Adipose tissue (tissue), 3 donors: ENCODE results near the gene ADGRG7. TPM values are rescaled to one million over a fixed set of nuclear protein-coding genes. Genes with fewer than 3 reads are reported as not detected.

Source experiments
- H3K27ac ChIP-seq: one replicate; pipeline ENCODE4 v1.5.1; 2013; ENCODE audit warnings: low read depth, low read length
- WGBS, 3 donors: extraction: QIAGEN DNeasy Blood & Tissue Kit; methylation state at CpG; one replicate each; pipeline ENCODE4 v1.1.7; 2013; 5-methylcytosine and 5-hydroxymethylcytosine counted together
- polyA plus RNA-seq, 3 donors: library from polyadenylated mRNA; stranded (reverse); fragments of 200-250 nt; gene quantifications; one replicate each; pipeline ENCODE4 v1.2.3, GENCODE V29; 2013
- donor health status: healthy with polysubstance abuse.
- donor health status: Bipolar disorder and iron deficiency.
- donor health status: healthy.

The ADGRG7 gene
- polyA plus RNA-seq, 3 donors = not detected

DNA sequence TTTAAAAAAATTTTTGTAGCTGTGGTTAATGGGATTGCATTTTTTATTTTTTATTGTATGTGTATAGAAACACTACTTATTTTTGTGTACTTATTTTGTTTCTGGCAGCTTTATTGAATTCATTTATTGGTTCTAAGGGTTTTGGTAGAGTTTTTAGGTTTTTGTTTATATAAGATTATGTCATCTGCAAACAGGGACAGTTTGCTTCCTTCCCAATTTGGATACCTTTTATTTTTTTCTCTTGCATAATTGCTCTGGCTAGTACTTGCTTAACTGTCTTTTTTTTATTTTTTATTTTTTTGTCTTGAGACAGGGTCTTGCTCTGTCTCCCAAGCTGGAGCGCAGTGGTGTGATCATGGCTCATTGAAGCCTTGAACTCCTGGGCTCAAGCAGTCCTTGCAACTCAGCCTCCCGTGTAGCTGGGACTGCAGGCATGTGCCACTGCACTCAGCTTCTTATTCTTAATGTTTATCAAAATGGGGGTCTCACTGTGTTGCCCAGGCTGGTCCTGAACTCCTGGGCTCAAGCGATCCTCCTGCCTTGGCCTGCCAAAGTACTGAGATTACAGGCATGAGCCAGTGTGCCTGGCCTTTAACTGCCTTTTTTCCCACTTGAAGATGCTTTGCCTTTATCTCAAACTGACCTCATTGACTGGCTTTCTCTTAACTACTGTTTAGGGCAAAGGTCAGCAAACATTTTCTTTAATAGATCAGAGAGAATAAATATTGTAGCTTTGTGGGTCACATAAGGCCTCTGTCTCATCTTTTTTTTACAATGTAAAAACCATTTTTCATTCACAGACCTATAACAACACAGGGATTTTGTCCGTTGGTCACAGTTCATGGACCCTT, 108.5 kb downstream of the ADGRG7 start:
- 84 to 93% (median 89%) methylated on average over 4 of the region's 4 CpGs for WGBS, 3 donors
- no peak overlapping the region for H3K27ac ChIP-seq

DNA sequence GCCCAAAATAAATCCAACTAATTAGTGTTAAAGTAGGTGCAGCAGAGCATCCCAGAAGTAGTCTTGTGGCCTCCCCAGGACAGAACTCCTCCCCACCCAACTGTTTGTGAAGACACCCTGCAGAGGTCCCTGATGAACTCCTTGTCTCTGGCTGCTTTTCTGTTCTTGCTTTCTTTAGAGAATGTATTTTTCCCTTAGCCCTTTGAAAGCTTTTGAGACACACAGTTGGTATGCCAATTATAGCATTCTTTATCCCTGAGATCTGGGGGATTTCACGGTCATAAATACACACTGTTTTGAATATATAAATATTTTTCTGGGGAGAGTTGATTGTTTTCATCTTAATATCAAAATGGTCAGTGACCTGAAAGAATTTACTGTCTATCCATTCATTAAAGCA, 109.7 kb downstream of the ADGRG7 start:
- H3K27ac ChIP-seq = no peak overlapping the region
- 24 to 64% (median 58%) methylated on average over 1 of the region's 1 CpG for WGBS, 3 donors

DNA sequence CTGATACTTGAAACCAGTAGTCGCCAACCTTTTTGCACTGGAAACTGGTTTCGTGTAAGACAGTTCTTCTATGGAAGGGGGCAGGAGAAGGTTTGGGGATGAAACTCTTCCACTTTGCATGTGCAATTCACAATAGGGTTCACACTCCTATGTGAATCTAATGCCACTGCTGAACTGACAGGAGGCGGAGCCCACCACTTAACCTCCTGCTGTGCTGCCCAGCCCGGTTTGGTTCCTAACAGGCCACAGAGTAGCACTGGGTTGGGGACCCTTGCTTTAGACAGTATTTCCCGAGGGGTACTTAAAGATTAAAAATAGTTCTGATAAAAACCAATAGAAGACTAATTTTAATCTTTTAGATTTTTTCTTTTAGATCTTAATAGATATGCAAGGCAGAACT, 111.0 kb downstream of the ADGRG7 start:
- WGBS, 3 donors = 76 to 85% (median 84%) methylated on average over 5 of the region's 5 CpGs
- H3K27ac ChIP-seq = no peak overlapping the region

DNA sequence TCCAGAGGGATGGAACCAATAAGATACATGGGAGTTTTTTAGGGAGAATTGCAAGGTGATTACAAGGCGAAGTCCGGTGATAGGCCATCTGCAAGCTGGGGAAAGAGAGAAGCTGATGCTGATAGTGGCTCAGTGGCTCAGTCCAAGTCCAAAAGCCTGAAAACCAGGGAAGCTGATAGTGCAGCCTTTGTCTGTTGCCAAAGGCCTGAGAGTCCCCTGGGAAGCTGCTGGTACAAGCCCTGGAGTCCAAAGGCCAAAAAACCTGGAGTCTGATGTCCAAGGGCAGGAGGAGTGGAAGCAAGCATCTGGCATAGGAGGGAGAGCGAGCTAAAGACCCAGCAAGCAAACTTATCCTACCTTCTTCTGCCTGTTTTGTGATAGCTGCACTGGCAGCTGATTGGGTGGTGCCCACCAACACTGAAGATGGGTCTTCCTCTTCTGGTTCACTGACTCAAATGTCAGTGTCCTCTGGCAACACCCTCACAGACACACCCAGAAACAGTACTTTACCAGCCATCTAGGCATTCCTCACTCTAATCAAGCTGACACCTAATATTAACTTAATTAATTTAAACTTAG, 116.6 kb downstream of the ADGRG7 start:
- WGBS, 3 donors = 89 to 98% (median 96%) methylated on average over 3 of the region's 3 CpGs
- no peak overlapping the region for H3K27ac ChIP-seq

DNA sequence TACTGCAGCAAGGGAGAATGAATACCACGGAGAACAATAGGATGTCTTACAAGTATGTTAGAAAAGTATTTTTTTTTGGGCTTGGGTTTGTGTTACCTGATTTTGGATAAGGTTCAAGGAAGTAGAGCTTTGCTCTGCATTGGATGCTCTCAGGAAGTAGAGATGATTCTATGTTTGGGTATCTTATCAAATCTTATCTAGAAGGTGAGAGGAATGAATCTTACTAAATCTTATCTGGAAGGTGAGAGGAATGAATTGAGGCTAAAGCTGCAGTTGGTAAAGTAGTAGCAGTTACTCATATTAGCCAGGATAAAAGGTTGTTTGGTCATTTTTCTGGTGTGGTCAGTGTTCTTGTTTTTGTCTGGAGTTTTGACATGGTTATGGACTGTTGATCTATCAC, 117.3 kb downstream of the ADGRG7 start:
- 78 to 95% (median 91%) methylated on average over 1 of the region's 1 CpG for WGBS, 3 donors
- no peak overlapping the region for H3K27ac ChIP-seq

DNA sequence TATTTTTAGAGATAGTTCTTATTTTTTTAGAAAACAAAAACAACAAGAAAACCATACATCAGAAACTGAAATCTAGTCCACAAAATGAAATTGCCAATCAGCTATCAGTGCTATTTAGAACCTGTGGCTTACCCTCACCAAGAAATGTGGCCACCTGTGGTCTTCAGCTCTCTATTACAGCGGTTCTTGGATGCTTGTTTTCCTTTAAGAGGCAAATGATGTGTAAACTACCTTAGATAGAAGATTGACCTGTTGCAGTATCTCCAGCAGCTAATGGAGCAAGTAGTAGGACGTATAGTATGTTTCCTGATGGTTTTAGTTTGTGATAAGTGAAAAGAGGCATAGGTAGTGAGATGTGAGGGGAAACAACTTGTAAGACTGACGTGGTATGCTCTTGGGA, 121.1 kb downstream of the ADGRG7 start:
- H3K27ac ChIP-seq = no peak overlapping the region
- WGBS, 3 donors = 68 to 78% (median 69%) methylated on average over 3 of the region's 3 CpGs

DNA sequence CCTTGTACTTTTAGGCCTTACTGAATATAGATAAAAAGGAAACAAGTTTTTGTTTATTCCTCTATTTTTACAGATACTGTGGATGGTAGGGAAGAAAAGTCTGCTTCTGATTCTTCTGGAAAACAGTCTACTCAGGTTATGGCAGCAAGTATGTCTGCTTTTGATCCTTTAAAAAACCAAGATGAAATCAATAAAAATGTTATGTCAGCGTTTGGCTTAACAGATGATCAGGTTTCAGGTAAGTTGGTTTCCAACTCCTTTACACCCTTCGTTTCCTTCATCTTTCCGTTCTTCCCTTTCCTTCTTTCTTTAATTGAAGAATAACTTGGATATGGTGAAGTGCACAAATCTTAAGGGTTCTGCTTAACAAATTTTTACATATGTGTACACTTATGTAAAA, 123.0 kb downstream of the ADGRG7 start:
- no peak overlapping the region for H3K27ac ChIP-seq
- 77 to 93% (median 90%) methylated on average over 3 of the region's 3 CpGs for WGBS, 3 donors

DNA sequence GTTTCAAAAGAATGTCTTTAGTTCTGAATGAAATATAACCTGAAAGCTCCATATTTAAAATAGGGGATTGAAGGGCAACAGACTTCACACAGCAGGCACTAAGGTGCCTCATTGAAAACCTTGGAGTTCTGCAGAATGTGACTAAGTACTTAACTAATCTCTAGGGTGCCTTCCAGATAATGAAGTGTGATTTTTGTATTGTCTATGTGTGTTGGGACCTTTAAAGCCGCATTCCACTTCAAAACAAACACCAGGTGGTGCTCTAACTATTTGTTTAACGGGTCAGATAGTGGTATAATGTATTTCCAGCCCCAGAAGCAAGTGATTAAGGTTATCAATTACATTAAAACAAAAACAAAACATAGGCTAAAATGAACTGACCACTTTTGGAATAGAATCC, 127.9 kb downstream of the ADGRG7 start:
- no peak overlapping the region for H3K27ac ChIP-seq
- 18 to 52% (median 45%) methylated on average over 2 of the region's 2 CpGs for WGBS, 3 donors

DNA sequence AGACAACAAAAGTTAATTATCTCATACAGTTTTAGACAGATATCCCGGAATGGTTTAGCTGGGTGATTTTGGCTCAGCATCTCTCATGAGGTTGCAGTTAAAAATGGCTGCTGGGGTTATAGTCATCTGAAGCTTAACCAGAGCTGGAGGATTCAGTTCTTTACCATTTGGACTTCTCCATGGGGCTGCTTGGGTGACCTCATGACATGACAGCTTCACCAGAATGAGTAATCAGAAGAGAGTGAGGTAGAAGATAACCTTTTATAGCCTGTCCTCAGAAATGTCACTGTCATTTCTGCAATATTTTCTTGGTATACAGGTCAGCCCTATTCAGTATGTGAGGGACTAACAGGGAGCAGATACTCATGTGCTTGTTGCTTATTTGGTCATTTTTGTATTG, 130.8 kb downstream of the ADGRG7 start:
- no peak overlapping the region for H3K27ac ChIP-seq
- WGBS, 3 donors = 84 to 96% (median 88%) methylated on average over 1 of the region's 1 CpG

DNA sequence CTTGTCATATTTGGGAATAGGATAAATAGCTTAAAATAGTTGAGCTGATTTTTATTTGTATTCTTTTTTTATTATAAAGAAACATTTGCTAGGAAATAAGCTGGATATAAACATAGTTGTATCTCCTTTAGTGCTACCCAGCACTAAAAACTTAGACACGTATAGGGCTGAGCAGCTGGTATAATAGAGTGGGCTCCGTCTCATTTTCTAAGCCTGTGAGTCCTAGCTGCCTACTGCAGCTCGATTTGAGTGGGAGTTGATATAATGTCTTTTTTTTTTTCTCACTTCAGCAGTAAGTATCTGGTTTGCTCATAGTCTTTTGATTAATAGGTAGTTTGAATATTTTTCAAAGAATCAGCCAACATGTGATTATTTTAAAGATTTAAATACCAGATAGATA, 134.1 kb downstream of the ADGRG7 start:
- 87 to 90% (median 89%) methylated on average over 3 of the region's 3 CpGs for WGBS, 3 donors
- H3K27ac ChIP-seq = no peak overlapping the region

DNA sequence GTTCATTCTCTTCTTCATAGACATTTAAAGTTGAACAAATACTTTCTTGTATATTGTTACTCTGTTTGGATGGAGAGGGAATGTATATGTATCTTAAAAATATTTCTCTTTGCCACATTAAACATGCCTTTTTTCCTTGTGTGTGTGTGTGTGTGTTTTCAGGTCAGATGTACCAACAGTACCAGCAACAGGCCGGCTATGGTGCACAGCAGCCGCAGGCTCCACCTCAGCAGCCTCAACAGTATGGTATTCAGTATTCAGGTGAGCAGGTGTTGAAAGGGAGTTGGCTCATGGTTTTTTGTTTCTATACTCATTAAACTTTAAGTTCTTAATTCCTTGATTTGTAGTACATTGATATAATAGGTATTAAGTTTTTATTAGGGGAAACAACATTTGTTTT, 135.3 kb downstream of the ADGRG7 start:
- H3K27ac ChIP-seq = no peak overlapping the region
- 95 to 100% (median 98%) methylated on average over 2 of the region's 2 CpGs for WGBS, 3 donors

Other genes with a start within 250 kb of the ADGRG7 start
- gene TOMM70, start 208.5 kb upstream of the ADGRG7 start, polyA plus RNA-seq = 10 to 100 TPM; 17.3 to 27.0 (median 23.5) TPM
- gene LNP1, start 208.1 kb upstream of the ADGRG7 start, polyA plus RNA-seq = 1 to 10 TPM; 1.2 to 5.1 (median 1.3) TPM
- 10 to 100 TPM; 18.1 to 41.6 (median 18.2) TPM for gene TMEM45A, start 117.0 kb upstream of the ADGRG7 start, polyA plus RNA-seq
- 10 to 100 TPM; 50.0 to 69.7 (median 55.7) TPM for gene TFG, start 99.9 kb downstream of the ADGRG7 start, polyA plus RNA-seq